ENCODE measurements around the gene MAN1C1.

- no peak for TF ChIP-seq CTCF (conservative IDR thresholded peaks at IDR 0.05; ENCODE audit: low read depth, low read length)
- no peak for TF ChIP-seq EZH2phosphoT487 (IDR thresholded peaks at IDR 0.05; ENCODE audit: borderline replicate concordance, low read length)
Observed at GRCh38 chr1:25706146-25707089, 89.8 kb downstream of the MAN1C1 start.
